HG02981 (cell line): ENCODE data around the gene CUX1.
"Not testable (repeated sequence)": the region's sequence is repeated elsewhere in the genome, so short reads cannot be mapped to it uniquely, and the experiment has no call there.

Experiments
- ATAC-seq: cut with Tn5 transposase; IDR thresholded peaks from one replicate; pipeline ENCODE4 v1.9.1; 2021; ENCODE audit warnings: mild to moderate bottlenecking, moderate library complexity; ENCODE audit not compliant: unreplicated experiment

The CUX1 gene

GRCh38 chr7:101972627-101973026 lies 155.2 kb downstream of the CUX1 start:
- no peak for ATAC-seq

- no peak for ATAC-seq
Measured at GRCh38 chr7:101973130-101973529, 155.7 kb downstream of the CUX1 start.

- ATAC-seq = no peak
Measured at GRCh38 chr7:101974393-101974792, 157.0 kb downstream of the CUX1 start.

GRCh38 chr7:101975046-101975445 lies 157.6 kb downstream of the CUX1 start:
- ATAC-seq = no peak

GRCh38 chr7:101976411-101976810 lies 159.0 kb downstream of the CUX1 start:
- ATAC-seq = no peak

- no peak for ATAC-seq
Measured at GRCh38 chr7:101977249-101977648, 159.8 kb downstream of the CUX1 start.

GRCh38 chr7:101978683-101979082 lies 161.3 kb downstream of the CUX1 start:
- no peak for ATAC-seq

GRCh38 chr7:101983147-101983811 lies 165.9 kb downstream of the CUX1 start:
- ATAC-seq = no peak

GRCh38 chr7:101984133-101984879 lies 166.9 kb downstream of the CUX1 start:
- no peak for ATAC-seq

GRCh38 chr7:101985057-101985902 lies 167.9 kb downstream of the CUX1 start:
- ATAC-seq = no peak

- no peak for ATAC-seq
Measured at GRCh38 chr7:101985903-101986734, 168.7 kb downstream of the CUX1 start.

GRCh38 chr7:101987494-101987893 lies 170.1 kb downstream of the CUX1 start:
- ATAC-seq = no peak

- not testable (repeated sequence) for ATAC-seq
Measured at GRCh38 chr7:101988060-101988459, 170.6 kb downstream of the CUX1 start.

- no peak for ATAC-seq
Measured at GRCh38 chr7:101988513-101988912, 171.1 kb downstream of the CUX1 start.

- no peak for ATAC-seq
Measured at GRCh38 chr7:101989101-101989500, 171.7 kb downstream of the CUX1 start.

GRCh38 chr7:101990811-101991418 lies 173.5 kb downstream of the CUX1 start:
- ATAC-seq = peak; percentile 86

- no peak for ATAC-seq
Measured at GRCh38 chr7:101991860-101992259, 174.4 kb downstream of the CUX1 start.

- no peak for ATAC-seq
Measured at GRCh38 chr7:101993311-101993710, 175.9 kb downstream of the CUX1 start.

GRCh38 chr7:101995121-101995520 lies 177.7 kb downstream of the CUX1 start:
- ATAC-seq = no peak

GRCh38 chr7:101996131-101996691 lies 178.8 kb downstream of the CUX1 start:
- ATAC-seq = no peak
